Fibroblast of lung (primary cell): ENCODE measurements around the gene JAKMIP1. TPM values are rescaled to one million over a fixed set of nuclear protein-coding genes. Genes with fewer than 3 reads are reported as not detected.

Source experiments
- DNase-seq, 2 donors: peaks; one replicate each; pipeline versions ENCODE4 v3.0.0 to v3.0.0-alpha.2; 2010; ENCODE audit warnings: low read depth in 2 of 2
- H2AFZ ChIP-seq: 2 replicates; pipeline ENCODE4 v1.5.1; 2012; ENCODE audit warnings: low read length, control low read depth, inconsistent platforms
- H3K27ac ChIP-seq: 2 replicates; pipeline ENCODE4 v1.5.1; 2011; ENCODE audit warnings: low read length, control low read depth; ENCODE audit not compliant: insufficient read depth
- H3K27me3 ChIP-seq: 2 replicates; pipeline ENCODE4 v1.5.1; 2011; ENCODE audit warnings: mild to moderate bottlenecking, low read length; ENCODE audit not compliant: control insufficient read depth, insufficient read depth
- H3K36me3 ChIP-seq: 2 replicates; pipeline ENCODE4 v1.5.1; 2011; ENCODE audit warnings: low read length; ENCODE audit not compliant: control insufficient read depth, insufficient read depth
- H3K4me1 ChIP-seq: 2 replicates; pipeline ENCODE4 v1.5.1; 2011; ENCODE audit warnings: low read length; ENCODE audit not compliant: control insufficient read depth, insufficient read depth; ENCODE audit errors: extremely low read depth
- H3K4me2 ChIP-seq: 2 replicates; pipeline ENCODE4 v1.5.1; 2011; ENCODE audit warnings: low read length, control low read depth; ENCODE audit not compliant: insufficient read depth; ENCODE audit errors: extremely low read depth
- H3K4me3 ChIP-seq, 4 experiments: fragments of 200-600 bp in 1 of 4; sonication (generic) in 1 of 4; replicated peaks in 1 of 4; 2 replicates each; pipeline ENCODE4 v1.5.1; 2011 to 2016; ENCODE audit warnings: low read length in 4 of 4, low read depth in 3 of 4, mild to moderate bottlenecking in 3 of 4, control low read depth in 2 of 4, inconsistent platforms in 1 of 4, mixed read lengths in 1 of 4; ENCODE audit not compliant: insufficient read depth in 1 of 4; ENCODE audit errors: control extremely low read depth in 1 of 4
- H3K79me2 ChIP-seq: 2 replicates; pipeline ENCODE4 v1.5.1; 2012; ENCODE audit warnings: mild to moderate bottlenecking, low read length, inconsistent platforms; ENCODE audit not compliant: control insufficient read depth, insufficient read depth
- H3K9ac ChIP-seq: 2 replicates; pipeline ENCODE4 v1.5.1; 2011; ENCODE audit warnings: mild to moderate bottlenecking, low read length, control low read depth; ENCODE audit not compliant: insufficient read depth
- H3K9me3 ChIP-seq: 2 replicates; pipeline ENCODE4 v1.5.1; 2012; ENCODE audit warnings: low read depth, low read length; ENCODE audit not compliant: control insufficient read depth, insufficient read depth
- H4K20me1 ChIP-seq: 2 replicates; pipeline ENCODE4 v1.5.1; 2011; ENCODE audit warnings: low read length; ENCODE audit not compliant: control insufficient read depth, insufficient read depth; ENCODE audit errors: extremely low read depth
- EZH2 ChIP-seq: IDR thresholded peaks from 2 replicates; pipeline ENCODE4 v1.5.1; 2012; ENCODE audit warnings: low read length, control low read depth, mild to moderate bottlenecking; ENCODE audit errors: missing control alignments
- polyA plus RNA-seq, 2 donors: library from polyadenylated mRNA; depleted of rRNA in 1 of 2; stranded (reverse) in 1 of 2; unstranded in 1 of 2; fragments of >200 nt; gene quantifications; 2 replicates each; pipeline ENCODE4 v1.2.1, GENCODE V29; 2011 to 2012; ENCODE audit warnings: missing spikeins in 1 of 2
- total RNA-seq: library from RNA; depleted of rRNA; stranded (reverse); fragments of >200 nt; gene quantifications from 2 replicates; pipeline ENCODE4 v1.2.1, GENCODE V29; 2014
- TF ChIP-seq, protein P1 (sequence below), 2 donors: IDR thresholded peaks in 1 of 2; conservative IDR thresholded peaks in 1 of 2; 1 replicate in 1 of 2; 2 replicates in 1 of 2; pipeline ENCODE4 v1.5.1; 2011 to 2012; ENCODE audit warnings: low read length in 2 of 2, control low read depth in 1 of 2, inconsistent platforms in 1 of 2, low read depth in 1 of 2, mild to moderate bottlenecking in 1 of 2

The JAKMIP1 gene
- total and polyA plus RNA-seq, 2 donors (not counting 1 experiment from before 2014, with no cell fraction given), result not detected

DNA sequence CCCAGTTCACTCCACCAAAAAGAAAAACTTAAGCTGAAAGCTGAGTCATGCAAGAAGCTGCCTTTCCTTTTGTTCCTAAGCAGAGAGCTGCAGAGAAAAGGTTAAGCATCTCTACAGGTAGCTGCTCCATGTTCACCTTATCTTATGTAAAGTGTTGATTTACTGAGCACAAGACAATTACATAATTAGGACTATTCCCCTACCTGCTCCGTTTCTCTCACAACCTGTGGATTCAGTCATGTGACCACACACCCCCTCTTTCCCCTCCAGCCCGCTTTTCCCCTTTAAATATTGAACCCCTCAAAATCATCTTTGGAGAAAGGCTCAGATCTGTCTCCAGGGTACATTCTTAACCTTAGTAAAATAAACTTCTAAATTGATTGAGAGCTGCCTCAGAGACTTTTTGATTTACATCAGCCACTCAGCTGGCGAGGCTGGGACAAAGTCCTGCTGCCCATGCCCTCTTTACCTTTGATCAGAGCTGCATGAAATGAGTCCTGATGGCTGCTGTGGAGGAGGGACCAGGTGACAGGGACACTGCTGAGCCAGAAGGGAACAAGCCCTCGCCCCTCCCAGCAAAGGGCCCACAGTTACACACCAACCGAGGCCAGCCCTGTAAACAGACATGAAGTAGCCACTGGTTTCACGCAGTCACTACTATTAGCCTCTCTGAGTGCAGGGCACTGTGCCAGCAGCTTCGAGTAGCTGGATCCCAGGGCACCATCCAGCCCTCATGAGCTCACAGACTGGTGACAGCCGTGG, 128.2 kb downstream of the JAKMIP1 start:
- Histone ChIP-seq H2AFZ (no peak overlapping the region), H3K36me3 (no peaks in the 10 kb centered on the region), H3K4me2 (no peak overlapping the region), H3K4me1 (no peaks in the 10 kb centered on the region), H3K4me3 (no peak overlapping the region), H3K9ac (no peak overlapping the region), H3K9me3 (no peaks in the 10 kb centered on the region), H3K27ac (no peak overlapping the region), H3K79me2 (no peaks in the 10 kb centered on the region), H3K27me3 (no peaks in the 10 kb centered on the region), H4K20me1 (no peaks in the 10 kb centered on the region)
- no peak for DNase-seq
- TF ChIP-seq, protein P1, sequence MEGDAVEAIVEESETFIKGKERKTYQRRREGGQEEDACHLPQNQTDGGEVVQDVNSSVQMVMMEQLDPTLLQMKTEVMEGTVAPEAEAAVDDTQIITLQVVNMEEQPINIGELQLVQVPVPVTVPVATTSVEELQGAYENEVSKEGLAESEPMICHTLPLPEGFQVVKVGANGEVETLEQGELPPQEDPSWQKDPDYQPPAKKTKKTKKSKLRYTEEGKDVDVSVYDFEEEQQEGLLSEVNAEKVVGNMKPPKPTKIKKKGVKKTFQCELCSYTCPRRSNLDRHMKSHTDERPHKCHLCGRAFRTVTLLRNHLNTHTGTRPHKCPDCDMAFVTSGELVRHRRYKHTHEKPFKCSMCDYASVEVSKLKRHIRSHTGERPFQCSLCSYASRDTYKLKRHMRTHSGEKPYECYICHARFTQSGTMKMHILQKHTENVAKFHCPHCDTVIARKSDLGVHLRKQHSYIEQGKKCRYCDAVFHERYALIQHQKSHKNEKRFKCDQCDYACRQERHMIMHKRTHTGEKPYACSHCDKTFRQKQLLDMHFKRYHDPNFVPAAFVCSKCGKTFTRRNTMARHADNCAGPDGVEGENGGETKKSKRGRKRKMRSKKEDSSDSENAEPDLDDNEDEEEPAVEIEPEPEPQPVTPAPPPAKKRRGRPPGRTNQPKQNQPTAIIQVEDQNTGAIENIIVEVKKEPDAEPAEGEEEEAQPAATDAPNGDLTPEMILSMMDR (conservative IDR thresholded peaks at IDR 0.05 in 1 of 2, IDR thresholded peaks at IDR 0.05 in 1 of 2; ENCODE audit: low read depth in 1 of 2, low read length in 2 of 2), result no peak
- TF ChIP-seq EZH2, result no peak

DNA sequence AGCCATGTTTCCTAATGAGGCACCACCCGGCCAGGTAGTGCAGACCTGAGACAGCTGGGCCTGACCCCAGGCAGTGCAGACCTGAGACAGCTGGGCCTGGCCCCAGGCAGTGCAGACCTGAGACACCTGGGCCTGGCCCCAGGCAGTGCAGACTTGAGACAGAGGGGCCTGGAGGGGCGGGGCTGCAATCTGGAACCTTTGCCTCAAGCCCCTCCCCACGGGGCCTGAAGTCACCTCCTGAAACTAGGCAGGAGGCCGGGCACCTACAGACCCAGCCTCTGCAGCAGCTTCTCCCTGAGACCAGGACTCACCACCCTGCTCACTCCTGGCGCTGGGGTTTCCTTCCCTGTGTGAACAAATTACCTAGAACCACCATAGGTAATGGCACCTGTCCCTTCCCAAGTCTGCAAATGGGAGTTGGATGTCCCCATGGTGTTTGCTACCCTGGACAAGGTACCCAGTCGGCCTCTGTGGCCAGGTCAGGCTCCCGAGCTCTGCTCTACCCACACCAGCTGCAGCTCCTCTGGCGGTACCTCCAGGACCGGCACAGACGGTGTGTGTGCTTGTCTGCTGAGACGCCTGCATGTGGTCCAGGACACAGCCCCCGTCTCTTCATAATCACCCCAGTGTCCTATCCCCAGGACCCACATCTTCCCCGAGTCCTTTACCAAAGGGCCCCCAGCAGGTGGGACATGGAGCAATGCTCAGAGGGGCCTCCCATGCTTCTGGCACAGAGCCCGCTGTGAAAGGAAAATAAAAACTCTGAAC, 129.0 kb downstream of the JAKMIP1 start:
- Histone ChIP-seq H3K27ac (no peak overlapping the region), H4K20me1 (no peaks in the 10 kb centered on the region), H2AFZ (no peak overlapping the region), H3K36me3 (no peaks in the 10 kb centered on the region), H3K27me3 (no peaks in the 10 kb centered on the region), H3K9me3 (no peaks in the 10 kb centered on the region), H3K4me1 (no peaks in the 10 kb centered on the region), H3K4me2 (no peak overlapping the region), H3K79me2 (no peaks in the 10 kb centered on the region), H3K4me3 (no peak overlapping the region), H3K9ac (no peak overlapping the region)
- no peak for DNase-seq
- TF ChIP-seq, protein P1 (conservative IDR thresholded peaks at IDR 0.05 in 1 of 2, IDR thresholded peaks at IDR 0.05 in 1 of 2; ENCODE audit: low read depth in 1 of 2, low read length in 2 of 2), result no peak
- TF ChIP-seq EZH2, result no peak

DNA sequence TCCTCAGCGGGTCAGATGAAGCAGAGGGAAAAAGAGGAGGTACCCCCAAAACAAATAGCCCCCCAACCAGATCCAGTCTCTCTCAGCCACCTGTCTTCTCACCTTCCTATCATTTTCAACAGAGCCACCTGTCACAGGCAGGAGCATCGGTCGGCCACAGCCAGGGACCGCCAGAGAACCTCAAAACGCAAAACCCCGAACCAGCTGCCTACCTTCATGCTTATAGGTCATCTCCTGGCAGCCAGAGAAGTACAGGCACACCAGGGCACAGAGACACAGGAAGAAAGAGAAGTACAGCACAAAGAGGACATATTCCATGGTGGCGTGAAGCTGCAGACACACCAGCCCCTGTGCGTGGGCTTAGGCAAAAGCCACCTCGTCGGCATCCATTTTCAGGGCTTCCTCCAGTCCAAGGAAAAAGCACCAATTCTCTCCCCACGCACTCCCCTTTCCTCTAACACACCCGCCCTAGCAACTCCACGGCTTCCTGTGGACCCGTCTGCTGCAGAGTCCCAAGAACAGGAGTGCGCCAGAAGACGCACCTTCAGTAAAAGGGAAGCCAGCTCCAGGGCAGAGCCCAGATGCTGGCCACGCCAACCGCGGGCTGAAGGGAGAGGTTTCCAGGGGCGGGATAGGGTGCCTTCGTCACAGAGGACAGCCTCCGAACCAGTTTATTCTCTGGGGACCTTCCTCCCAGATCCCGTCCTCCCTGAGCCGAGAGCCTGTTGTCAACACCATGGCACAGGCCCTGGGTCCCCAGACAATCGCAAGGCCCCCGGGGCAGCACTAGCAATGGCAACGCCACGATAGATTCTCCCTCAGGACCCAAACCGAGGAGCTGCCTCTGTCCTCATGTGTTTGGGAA, 130.3 kb downstream of the JAKMIP1 start:
- Histone ChIP-seq H3K27ac (no peak overlapping the region), H3K9ac (no peak overlapping the region), H3K4me3 (no peak overlapping the region), H3K36me3 (no peaks in the 10 kb centered on the region), H4K20me1 (no peaks in the 10 kb centered on the region), H3K4me1 (no peaks in the 10 kb centered on the region), H3K79me2 (no peaks in the 10 kb centered on the region), H3K4me2 (no peak overlapping the region), H3K27me3 (no peaks in the 10 kb centered on the region), H3K9me3 (no peaks in the 10 kb centered on the region), H2AFZ (no peak overlapping the region)
- DNase-seq, result no peak
- no peak for TF ChIP-seq EZH2
- TF ChIP-seq, protein P1 (conservative IDR thresholded peaks at IDR 0.05 in 1 of 2, IDR thresholded peaks at IDR 0.05 in 1 of 2; ENCODE audit: low read depth in 1 of 2, low read length in 2 of 2), result no peak
